Lower leg skin (tissue), 4 donors: ENCODE measurements around the gene SCAP. TPM values are rescaled to one million over a fixed set of nuclear protein-coding genes. Genes with fewer than 3 reads are reported as not detected.

ENCODE experiments used
- DNase-seq, 2 donors: peaks; one replicate each; pipeline ENCODE4 v3.0.0-alpha.2; 2019; ENCODE audit warnings: low spot score in 2 of 2
- H3K4me3 ChIP-seq: fragments of 200-600 bp; sonication (generic); 2 replicates; pipeline ENCODE4 v1.5.1; 2017; ENCODE audit warnings: mild to moderate bottlenecking, low read depth; ENCODE audit not compliant: poor library complexity, severe bottlenecking
- CTCF ChIP-seq, 3 donors: fragments of 450-650 bp; IDR thresholded peaks; one replicate each; pipeline ENCODE4 v1.5.1; 2016; ENCODE audit warnings: antibody characterized with exemption in 3 of 3, mild to moderate bottlenecking in 3 of 3, moderate library complexity in 2 of 3
- POLR2A ChIP-seq, 2 donors: fragments of 450-650 bp; IDR thresholded peaks; one replicate each; pipeline ENCODE4 v1.6.1; 2016 to 2017; ENCODE audit warnings: antibody characterized with exemption in 2 of 2, mild to moderate bottlenecking in 1 of 2, moderate library complexity in 1 of 2
- WGBS, 2 donors: methylation state at CpG; one replicate each; pipeline ENCODE4 v1.1.5; 2018; 5-methylcytosine and 5-hydroxymethylcytosine counted together
- intact Hi-C: fragments of 100-400 bp; cut with DNase I; formaldehyde crosslinking; loops from one replicate; pipeline ENCODE4 v1.15.0; 2023; ENCODE audit warnings: low total_unique reads
- total RNA-seq, 4 donors: library from RNA; depleted of rRNA; stranded (reverse); fragments of >200 nt; gene quantifications; one replicate each; pipeline ENCODE4 v1.1.0, GENCODE V29; 2016

Gene SCAP
- total RNA-seq, 4 donors from 2014 or later: 100 to 188 (median 123) TPM

- TF ChIP-seq CTCF (IDR thresholded peaks at IDR 0.05) (no peak), POLR2A (IDR thresholded peaks at IDR 0.05) (no peak)
- intact Hi-C loops: no loop called here
- no peak for DNase-seq
- WGBS, 2 donors: 81 to 85% methylated on average over 4 of the region's 4 CpGs
- no peak overlapping the region for H3K4me3 ChIP-seq
Measured at GRCh38 chr3:47385007-47385406, 90.7 kb downstream of the SCAP start.

GRCh38 chr3:47384425-47384824, 91.3 kb downstream of the SCAP start:
- no peak overlapping the region for H3K4me3 ChIP-seq
- intact Hi-C loops: no loop called here
- DNase-seq: no peak
- 78 to 86% methylated on average over 4 of the region's 4 CpGs for WGBS, 2 donors
- TF ChIP-seq POLR2A (IDR thresholded peaks at IDR 0.05) (no peak), CTCF (IDR thresholded peaks at IDR 0.05) (no peak)

- intact Hi-C loops: no loop called here
- H3K4me3 ChIP-seq: peak overlapping the region; percentile 94
- peak; percentile 86 to 97 for DNase-seq
- TF ChIP-seq POLR2A (IDR thresholded peaks at IDR 0.05): no peak
- TF ChIP-seq CTCF (IDR thresholded peaks at IDR 0.05): no peak
- whole genome bisulfite sequencing, 2 donors: 3 to 4% methylated on average over 43 to 44 of the region's 44 CpGs
Measured at GRCh38 chr3:47381317-47382157, 94.2 kb downstream of the SCAP start.

- intact Hi-C loops: no loop called here
- DNase-seq: peak; percentile 99 to 100
- TF ChIP-seq POLR2A (IDR thresholded peaks at IDR 0.05) (peak in 1 of 2 donors; percentile 63), CTCF (IDR thresholded peaks at IDR 0.05) (no peak)
- WGBS, 2 donors: 1% methylated on average over 47 to 50 of the region's 61 CpGs
- H3K4me3 ChIP-seq: peak within 1 kb of the TSS; percentile 94
Measured at GRCh38 chr3:47380601-47381316, 95.0 kb downstream of the SCAP start, which contains the start of gene PTPN23. Gene PTPN23 (plus strand): TSS chr3:47381021. CDS start chr3:47381097, 76 bp downstream.

- WGBS, 2 donors: 13 to 17% methylated on average over 19 to 22 of the region's 23 CpGs
- H3K4me3 ChIP-seq: peak overlapping the region; percentile 75
- DNase-seq: no peak
- no peak for TF ChIP-seq POLR2A (IDR thresholded peaks at IDR 0.05)
- no peak for TF ChIP-seq CTCF (IDR thresholded peaks at IDR 0.05)
- intact Hi-C loops: no loop called here
Measured at GRCh38 chr3:47380026-47380600, 95.6 kb downstream of the SCAP start.
